ENCODE data around the gene USP46.

GRCh38 chr4:52684896-52685295, 25.8 kb upstream of the USP46 start:
- TF ChIP-seq CTCF (IDR thresholded peaks at IDR 0.05) (no peak), POLR2A (IDR thresholded peaks at IDR 0.05) (no peak)

All from Peyer's patch (tissue), 4 donors.